Liver (tissue), 9 donors: Measurements from ENCODE around the gene CREB3L2. TPM values are rescaled to one million over a fixed set of nuclear protein-coding genes. Genes with fewer than 3 reads are reported as not detected.
"Not testable (repeated sequence)": the region's sequence is repeated elsewhere in the genome, so short reads cannot be mapped to it uniquely, and the experiment has no call there.

Experiments used
- DNase-seq: peaks from one replicate; pipeline ENCODE4 v3.0.0-alpha.2; 2017; ENCODE audit warnings: low spot score
- H3K27ac ChIP-seq, 2 donors: one replicate each; pipeline ENCODE4 v1.7.0; 2013; ENCODE audit warnings: inconsistent platforms in 2 of 2, low read length in 2 of 2, control low read depth in 1 of 2, low read depth in 1 of 2, mild to moderate bottlenecking in 1 of 2
- H3K27me3 ChIP-seq, 4 donors: one replicate each; pipeline versions ENCODE4 v1.6.1 to v1.7.0; 2013; ENCODE audit warnings: low read length in 3 of 4, inconsistent platforms in 1 of 4, mild to moderate bottlenecking in 1 of 4, moderate library complexity in 1 of 4; ENCODE audit not compliant: control insufficient read depth in 4 of 4, insufficient read depth in 4 of 4
- H3K36me3 ChIP-seq, 4 donors: one replicate each; pipeline versions ENCODE4 v1.6.1 to v1.7.0; 2013; ENCODE audit warnings: low read length in 3 of 4, mild to moderate bottlenecking in 3 of 4, low read depth in 1 of 4, moderate library complexity in 1 of 4; ENCODE audit not compliant: control insufficient read depth in 4 of 4, insufficient read depth in 3 of 4
- H3K4me1 ChIP-seq, 4 donors: one replicate each; pipeline versions ENCODE4 v1.6.1 to v1.7.0; 2013; ENCODE audit warnings: low read length in 3 of 4, mild to moderate bottlenecking in 3 of 4, moderate library complexity in 1 of 4; ENCODE audit not compliant: control insufficient read depth in 4 of 4, insufficient read depth in 4 of 4
- H3K4me3 ChIP-seq, 3 donors: one replicate each; pipeline versions ENCODE4 v1.6.1 to v1.7.0; 2013; ENCODE audit warnings: low read length in 3 of 3, control low read depth in 1 of 3, low read depth in 1 of 3, mild to moderate bottlenecking in 1 of 3
- H3K9ac ChIP-seq, 2 donors: one replicate each; pipeline ENCODE4 v1.7.0; 2013; ENCODE audit warnings: low read length in 2 of 2, mild to moderate bottlenecking in 2 of 2, moderate library complexity in 2 of 2, control low read depth in 1 of 2, low read depth in 1 of 2
- H3K9me3 ChIP-seq, 4 donors: one replicate each; pipeline versions ENCODE4 v1.6.1 to v1.7.0; 2013; ENCODE audit warnings: low read length in 3 of 4; ENCODE audit not compliant: control insufficient read depth in 4 of 4
- ATF3 ChIP-seq: IDR thresholded peaks from 2 replicates; pipeline ENCODE4 v1.6.1; 2016; ENCODE audit warnings: antibody characterized with exemption
- EGR1 ChIP-seq, 2 donors: IDR thresholded peaks; 2 replicates each; pipeline ENCODE4 v1.6.1; 2016 to 2018; ENCODE audit warnings: antibody characterized with exemption in 2 of 2, low read depth in 2 of 2
- FOXA1 ChIP-seq: IDR thresholded peaks from 2 replicates; pipeline ENCODE4 v1.6.1; 2016; ENCODE audit warnings: antibody characterized with exemption
- FOXA2 ChIP-seq: IDR thresholded peaks from 2 replicates; pipeline ENCODE4 v1.6.1; 2016; ENCODE audit warnings: antibody characterized with exemption
- GABPA ChIP-seq, 2 donors: IDR thresholded peaks in 1 of 2; conservative IDR thresholded peaks in 1 of 2; 2 replicates each; pipeline ENCODE4 v1.6.1; 2016; ENCODE audit warnings: antibody characterized with exemption in 2 of 2, mild to moderate bottlenecking in 1 of 2, moderate library complexity in 1 of 2
- HNF4A ChIP-seq, 2 donors: conservative IDR thresholded peaks; 2 replicates each; pipeline ENCODE4 v1.6.1; 2016; ENCODE audit warnings: antibody characterized with exemption in 2 of 2, mild to moderate bottlenecking in 2 of 2
- HNF4G ChIP-seq: IDR thresholded peaks from 2 replicates; pipeline ENCODE4 v1.6.1; 2016; ENCODE audit warnings: antibody characterized with exemption
- JUND ChIP-seq, 2 donors: IDR thresholded peaks; 2 replicates each; pipeline ENCODE4 v1.6.1; 2016; ENCODE audit warnings: antibody characterized with exemption in 2 of 2
- MAX ChIP-seq: IDR thresholded peaks from 2 replicates; pipeline ENCODE4 v1.6.1; 2016; ENCODE audit warnings: antibody characterized with exemption
- NR2F2 ChIP-seq: IDR thresholded peaks from 2 replicates; pipeline ENCODE4 v1.6.1; 2016; ENCODE audit warnings: antibody characterized with exemption
- RXRA ChIP-seq, 2 donors: IDR thresholded peaks; 2 replicates each; pipeline ENCODE4 v1.6.1; 2017 to 2018; ENCODE audit warnings: antibody characterized with exemption in 2 of 2, mild to moderate bottlenecking in 1 of 2
- SP1 ChIP-seq: IDR thresholded peaks from 2 replicates; pipeline ENCODE4 v1.6.1; 2018; ENCODE audit warnings: antibody characterized with exemption, mild to moderate bottlenecking
- TAF1 ChIP-seq: conservative IDR thresholded peaks from 2 replicates; pipeline ENCODE4 v1.6.1; 2016; ENCODE audit warnings: antibody characterized with exemption, mild to moderate bottlenecking
- YY1 ChIP-seq: IDR thresholded peaks from 2 replicates; pipeline ENCODE4 v1.6.1; 2016; ENCODE audit warnings: antibody characterized with exemption, mild to moderate bottlenecking
- WGBS: extraction: QIAGEN DNeasy Blood & Tissue Kit; methylation state at CpG from one replicate; pipeline ENCODE4 v1.1.7; 2013; 5-methylcytosine and 5-hydroxymethylcytosine counted together
- polyA plus RNA-seq, 2 donors: library from polyadenylated mRNA; stranded (reverse) in 1 of 2; unstranded in 1 of 2; fragments of 200-250 nt in 1 of 2; fragments of >200 nt in 1 of 2; fragmentation: Nextera tagmentation in 1 of 2; extraction: Ambion mirVana in 1 of 2; gene quantifications; one replicate each; pipeline versions ENCODE4 v1.2.1 to v1.2.3, GENCODE V29; 2013 to 2015
- total RNA-seq, 2 donors: library from RNA; depleted of rRNA; stranded (reverse); fragments of >200 nt; gene quantifications; one replicate each; pipeline ENCODE4 v1.2.3, GENCODE V29; 2014
- TF ChIP-seq, protein P1 (sequence below): fragments of 150-350 bp; IDR thresholded peaks from 2 replicates; pipeline ENCODE4 v1.5.1; 2017; ENCODE audit warnings: improper control_type of control experiment, low read depth, low read length; ENCODE audit not compliant: missing input control
- TF ChIP-seq, protein P2 (sequence below): IDR thresholded peaks from 2 replicates; pipeline ENCODE4 v1.6.1; 2016; ENCODE audit warnings: antibody characterized with exemption
- donor health status: healthy.
- donor health status: healthy.
- donor health status: healthy.
- donor health status: healthy.
- donor health status: healthy.

Gene CREB3L2
- total and polyA plus RNA-seq, 4 donors, result 6.7 to 16.6 (median 9.9) TPM

DNA sequence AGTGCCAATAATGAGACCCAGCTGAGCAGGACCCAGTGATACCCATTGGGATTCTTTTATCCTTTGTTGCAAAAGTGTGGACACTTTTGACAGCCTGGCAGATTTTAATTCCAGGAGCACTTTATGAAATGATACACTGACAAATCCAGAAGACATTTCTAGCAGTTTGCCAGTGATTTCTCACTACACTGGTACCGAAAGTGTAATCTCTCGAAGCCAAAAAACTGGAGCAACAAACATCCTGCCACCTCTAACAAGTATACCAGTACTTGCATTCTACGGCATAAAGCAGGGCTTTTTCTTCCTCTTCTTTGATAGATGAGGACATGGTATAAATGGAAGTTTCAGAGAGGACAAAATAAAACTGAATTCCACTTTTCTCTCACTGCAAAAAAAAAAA, 46.0 kb upstream of the CREB3L2 start:
- no peak for DNase-seq
- TF ChIP-seq YY1 (no peak), GABPA (IDR thresholded peaks at IDR 0.05 in 1 of 2, conservative IDR thresholded peaks at IDR 0.05 in 1 of 2) (no peak), HNF4A (conservative IDR thresholded peaks at IDR 0.05) (no peak), ATF3 (no peak), HNF4G (no peak), JUND (IDR thresholded peaks at IDR 0.05) (no peak), MAX (no peak), TAF1 (no peak), EGR1 (IDR thresholded peaks at IDR 0.05; ENCODE audit: low read depth in 2 of 2) (no peak), NR2F2 (no peak), FOXA2 (no peak), SP1 (no peak), FOXA1 (no peak), RXRA (IDR thresholded peaks at IDR 0.05) (no peak)
- TF ChIP-seq, protein P1, sequence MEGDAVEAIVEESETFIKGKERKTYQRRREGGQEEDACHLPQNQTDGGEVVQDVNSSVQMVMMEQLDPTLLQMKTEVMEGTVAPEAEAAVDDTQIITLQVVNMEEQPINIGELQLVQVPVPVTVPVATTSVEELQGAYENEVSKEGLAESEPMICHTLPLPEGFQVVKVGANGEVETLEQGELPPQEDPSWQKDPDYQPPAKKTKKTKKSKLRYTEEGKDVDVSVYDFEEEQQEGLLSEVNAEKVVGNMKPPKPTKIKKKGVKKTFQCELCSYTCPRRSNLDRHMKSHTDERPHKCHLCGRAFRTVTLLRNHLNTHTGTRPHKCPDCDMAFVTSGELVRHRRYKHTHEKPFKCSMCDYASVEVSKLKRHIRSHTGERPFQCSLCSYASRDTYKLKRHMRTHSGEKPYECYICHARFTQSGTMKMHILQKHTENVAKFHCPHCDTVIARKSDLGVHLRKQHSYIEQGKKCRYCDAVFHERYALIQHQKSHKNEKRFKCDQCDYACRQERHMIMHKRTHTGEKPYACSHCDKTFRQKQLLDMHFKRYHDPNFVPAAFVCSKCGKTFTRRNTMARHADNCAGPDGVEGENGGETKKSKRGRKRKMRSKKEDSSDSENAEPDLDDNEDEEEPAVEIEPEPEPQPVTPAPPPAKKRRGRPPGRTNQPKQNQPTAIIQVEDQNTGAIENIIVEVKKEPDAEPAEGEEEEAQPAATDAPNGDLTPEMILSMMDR, result no peak
- TF ChIP-seq, protein P2, sequence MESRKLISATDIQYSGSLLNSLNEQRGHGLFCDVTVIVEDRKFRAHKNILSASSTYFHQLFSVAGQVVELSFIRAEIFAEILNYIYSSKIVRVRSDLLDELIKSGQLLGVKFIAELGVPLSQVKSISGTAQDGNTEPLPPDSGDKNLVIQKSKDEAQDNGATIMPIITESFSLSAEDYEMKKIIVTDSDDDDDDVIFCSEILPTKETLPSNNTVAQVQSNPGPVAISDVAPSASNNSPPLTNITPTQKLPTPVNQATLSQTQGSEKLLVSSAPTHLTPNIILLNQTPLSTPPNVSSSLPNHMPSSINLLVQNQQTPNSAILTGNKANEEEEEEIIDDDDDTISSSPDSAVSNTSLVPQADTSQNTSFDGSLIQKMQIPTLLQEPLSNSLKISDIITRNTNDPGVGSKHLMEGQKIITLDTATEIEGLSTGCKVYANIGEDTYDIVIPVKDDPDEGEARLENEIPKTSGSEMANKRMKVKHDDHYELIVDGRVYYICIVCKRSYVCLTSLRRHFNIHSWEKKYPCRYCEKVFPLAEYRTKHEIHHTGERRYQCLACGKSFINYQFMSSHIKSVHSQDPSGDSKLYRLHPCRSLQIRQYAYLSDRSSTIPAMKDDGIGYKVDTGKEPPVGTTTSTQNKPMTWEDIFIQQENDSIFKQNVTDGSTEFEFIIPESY, result no peak
- Histone ChIP-seq H3K27ac (no peak overlapping the region), H3K4me1 (peaks cover 6 to 33% (median 20%) of the 10 kb centered on the region in 4 donors), H3K4me3 (no peak overlapping the region), H3K36me3 (no peaks in the 10 kb centered on the region), H3K9me3 (no peaks in the 10 kb centered on the region), H3K9ac (no peak overlapping the region), H3K27me3 (no peaks in the 10 kb centered on the region)
- WGBS, result 41% methylated on average over 3 of the region's 3 CpGs

DNA sequence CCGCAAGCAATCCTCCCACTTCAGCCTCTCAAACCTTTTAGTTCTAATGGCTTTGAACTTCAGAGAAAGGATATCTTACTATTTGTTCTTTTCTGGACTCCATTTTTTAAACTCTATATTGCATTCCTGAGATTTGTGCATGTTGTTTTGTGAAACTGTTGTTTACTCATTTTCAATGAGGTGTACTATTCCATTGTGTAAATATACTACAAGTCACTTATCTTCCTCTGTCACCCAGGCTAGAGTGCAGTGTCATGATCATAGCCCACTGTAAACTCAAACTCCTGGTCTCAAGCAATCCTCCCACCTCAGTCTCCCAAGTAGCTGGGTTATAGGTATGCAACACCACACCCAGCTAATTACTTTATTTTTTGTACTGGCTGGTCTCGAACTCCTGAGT, 43.0 kb upstream of the CREB3L2 start:
- H3K9ac ChIP-seq, result no peak overlapping the region
- 92% methylated on average over 2 of the region's 2 CpGs for WGBS
- no peaks in the 10 kb centered on the region for H3K27me3 ChIP-seq
- H3K4me3 ChIP-seq, result no peak overlapping the region
- H3K4me1 ChIP-seq, result peaks cover 3 to 26% (median 18%) of the 10 kb centered on the region in 4 donors
- no peaks in the 10 kb centered on the region for H3K36me3 ChIP-seq
- DNase-seq, result no peak
- no peaks in the 10 kb centered on the region for H3K9me3 ChIP-seq
- H3K27ac ChIP-seq, result no peak overlapping the region
- no peak for TF ChIP-seq YY1
- no peak for TF ChIP-seq HNF4A (conservative IDR thresholded peaks at IDR 0.05)
- no peak for TF ChIP-seq TAF1
- no peak for TF ChIP-seq RXRA (IDR thresholded peaks at IDR 0.05)

- H3K27ac ChIP-seq, H3K4me3 ChIP-seq, H3K9ac ChIP-seq, DNase-seq, H3K36me3 ChIP-seq, H3K27me3 ChIP-seq, H3K9me3 ChIP-seq, H3K4me1 ChIP-seq: not testable (repeated sequence)
- WGBS, result 62% methylated on average over 1 of the region's 1 CpG
Measured at GRCh38 chr7:138040063-138040462, 38.2 kb upstream of the CREB3L2 start.
